ENCODE measurements around the gene ZSCAN12. TPM values are rescaled to one million over a fixed set of nuclear protein-coding genes. Genes with fewer than 3 reads are reported as not detected.

The ZSCAN12 gene
- polyA plus RNA-seq, 3 donors from 2014 or later = 1.6 to 3.4 (median 1.9) TPM

- H3K27me3 Mint-ChIP-seq (ENCODE audit: low read depth in 3 of 3) = peaks cover 0 to 3% (median 3%) of the 10 kb centered on the region in 3 donors
- H3K9me3 Mint-ChIP-seq = no peaks in the 10 kb centered on the region
- peak overlapping the region; percentile 84 to 96 (median 92) for H3K27ac Mint-ChIP-seq
These were observed 43.5 kb downstream of the ZSCAN12 start for GRCh38 chr6:28355743-28356665.

GRCh38 chr6:28354688-28355554, 44.6 kb downstream of the ZSCAN12 start:
- H3K27ac Mint-ChIP-seq = peak overlapping the region; percentile 84 to 96 (median 92)
- peaks cover under 1 to 3% (median 3%) of the 10 kb centered on the region in 3 donors for H3K27me3 Mint-ChIP-seq (ENCODE audit: low read depth in 3 of 3)
- peaks cover 0 to under 1% (median 0%) of the 10 kb centered on the region in 3 donors for H3K36me3 Mint-ChIP-seq
- peaks cover 44 to 47% of the 10 kb centered on the region in 2 donors for H3K4me1 Mint-ChIP-seq
- peak overlapping the region; percentile 90 to 99 (median 96) for H3K4me3 Mint-ChIP-seq
- no peaks in the 10 kb centered on the region for H3K9me3 Mint-ChIP-seq
- no peak for DNase-seq

More at GRCh38 chr6:28355743-28356665, 43.5 kb downstream of the ZSCAN12 start:
- Mint-ChIP-seq H3K36me3 (no peaks in the 10 kb centered on the region), H3K4me1 (peaks cover 33 to 36% of the 10 kb centered on the region in 2 donors), H3K4me3 (peak overlapping the region; percentile 90 to 99 (median 96))
- DNase-seq = peak; percentile 71 to 77 (median 76)

- Mint-ChIP-seq H3K36me3 (peaks cover 0 to 3% (median 0%) of the 10 kb centered on the region in 3 donors), H3K9me3 (no peaks in the 10 kb centered on the region), H3K27me3 (ENCODE audit: low read depth in 3 of 3) (peaks cover 3 to 4% (median 3%) of the 10 kb centered on the region in 3 donors), H3K4me1 (peaks cover 50 to 54% of the 10 kb centered on the region in 2 donors), H3K4me3 (peak overlapping the region in 1 of 5 donors; percentile 17), H3K27ac (peak overlapping the region in 3 of 6 donors; percentile 25 to 64 (median 57))
- no peak for DNase-seq
These were observed 45.4 kb downstream of the ZSCAN12 start for GRCh38 chr6:28353981-28354676.

- Mint-ChIP-seq H3K9me3 (no peaks in the 10 kb centered on the region), H3K27me3 (ENCODE audit: low read depth in 3 of 3) (peaks cover 3 to 4% (median 3%) of the 10 kb centered on the region in 3 donors), H3K27ac (peak overlapping the region in 3 of 6 donors; percentile 20 to 42 (median 22)), H3K4me3 (no peak overlapping the region), H3K4me1 (peaks cover 50 to 54% of the 10 kb centered on the region in 2 donors), H3K36me3 (peaks cover 0 to 3% (median 0%) of the 10 kb centered on the region in 3 donors)
- no peak for DNase-seq
These were observed 46.2 kb downstream of the ZSCAN12 start for GRCh38 chr6:28353356-28353755.

- Mint-ChIP-seq H3K27me3 (ENCODE audit: low read depth in 3 of 3) (peaks cover 2 to 7% (median 3%) of the 10 kb centered on the region in 3 donors), H3K9me3 (no peaks in the 10 kb centered on the region), H3K27ac (peak overlapping the region in 3 of 6 donors; percentile 9 to 54 (median 49)), H3K36me3 (peaks cover 0 to 3% (median 0%) of the 10 kb centered on the region in 3 donors), H3K4me1 (peaks cover 44 to 54% of the 10 kb centered on the region in 2 donors), H3K4me3 (peak overlapping the region; percentile 61 to 100 (median 98))
- DNase-seq = no peak
These were observed 48.0 kb downstream of the ZSCAN12 start for GRCh38 chr6:28351493-28351925.

- H3K36me3 Mint-ChIP-seq = peaks cover 0 to 3% (median 0%) of the 10 kb centered on the region in 3 donors
- no peak for DNase-seq
- peak overlapping the region; percentile 98 to 100 (median 100) for H3K4me3 Mint-ChIP-seq
- H3K27ac Mint-ChIP-seq = peak overlapping the region in 4 of 6 donors; percentile 54 to 99 (median 94)
- peaks cover 40 to 51% of the 10 kb centered on the region in 2 donors for H3K4me1 Mint-ChIP-seq
- H3K27me3 Mint-ChIP-seq (ENCODE audit: low read depth in 3 of 3) = peaks cover 3 to 7% (median 5%) of the 10 kb centered on the region in 3 donors
- H3K9me3 Mint-ChIP-seq = no peaks in the 10 kb centered on the region
These were observed 48.5 kb downstream of the ZSCAN12 start for GRCh38 chr6:28351087-28351486.

GRCh38 chr6:28349892-28350737, 49.4 kb downstream of the ZSCAN12 start, which contains the start of gene ZKSCAN3:
Gene ZKSCAN3 (plus strand): TSS chr6:28349947. CDS start chr6:28359587, 9,640 bp downstream.
- peak; percentile 78 to 81 (median 78) for DNase-seq
- Mint-ChIP-seq H3K36me3 (peaks cover 0 to 3% (median 0%) of the 10 kb centered on the region in 3 donors), H3K27me3 (ENCODE audit: low read depth in 3 of 3) (peaks cover 3 to 7% (median 5%) of the 10 kb centered on the region in 3 donors), H3K4me3 (peak within 1 kb of the TSS; percentile 98 to 100 (median 100)), H3K4me1 (peaks cover 31 to 41% of the 10 kb centered on the region in 2 donors), H3K27ac (peak within 1 kb of the TSS; percentile 91 to 99 (median 96)), H3K9me3 (no peaks in the 10 kb centered on the region)

- Mint-ChIP-seq H3K36me3 (peaks cover 0 to 3% (median 0%) of the 10 kb centered on the region in 3 donors), H3K27me3 (ENCODE audit: low read depth in 3 of 3) (peaks cover 3 to 7% (median 5%) of the 10 kb centered on the region in 3 donors), H3K4me1 (peaks cover 30 to 40% of the 10 kb centered on the region in 2 donors), H3K27ac (peak overlapping the region; percentile 91 to 99 (median 96)), H3K4me3 (peak overlapping the region; percentile 98 to 100 (median 100)), H3K9me3 (no peaks in the 10 kb centered on the region)
- no peak for DNase-seq
These were observed 50.1 kb downstream of the ZSCAN12 start for GRCh38 chr6:28349344-28349891.

- DNase-seq = no peak
- Mint-ChIP-seq H3K4me3 (no peak overlapping the region), H3K36me3 (peaks cover 0 to 3% (median 0%) of the 10 kb centered on the region in 3 donors), H3K27ac (no peak overlapping the region), H3K9me3 (no peaks in the 10 kb centered on the region), H3K4me1 (peaks cover 26 to 30% of the 10 kb centered on the region in 2 donors), H3K27me3 (ENCODE audit: low read depth in 3 of 3) (peaks cover 0 to 7% (median 3%) of the 10 kb centered on the region in 3 donors)
These were observed 52.4 kb downstream of the ZSCAN12 start for GRCh38 chr6:28347119-28347518.

- H3K4me1 Mint-ChIP-seq = peaks cover 11% of the 10 kb centered on the region in 2 donors
These were observed 54.3 kb downstream of the ZSCAN12 start for GRCh38 chr6:28345201-28345600.

GRCh38 chr6:28343898-28344677, 55.5 kb downstream of the ZSCAN12 start:
- H3K9me3 Mint-ChIP-seq = no peaks in the 10 kb centered on the region
- H3K4me1 Mint-ChIP-seq = peaks cover 0 to 2% of the 10 kb centered on the region in 2 donors
- H3K27me3 Mint-ChIP-seq (ENCODE audit: low read depth in 3 of 3) = peaks cover 3 to 11% (median 3%) of the 10 kb centered on the region in 3 donors
- peaks cover 0 to 5% (median 5%) of the 10 kb centered on the region in 3 donors for H3K36me3 Mint-ChIP-seq
- H3K27ac Mint-ChIP-seq = no peak overlapping the region
- DNase-seq = no peak
- no peak overlapping the region for H3K4me3 Mint-ChIP-seq

More at GRCh38 chr6:28345201-28345600, 54.3 kb downstream of the ZSCAN12 start:
- no peak for DNase-seq
- Mint-ChIP-seq H3K36me3 (peaks cover 3% of the 10 kb centered on the region in 3 donors), H3K27ac (no peak overlapping the region), H3K4me3 (no peak overlapping the region), H3K9me3 (no peaks in the 10 kb centered on the region), H3K27me3 (ENCODE audit: low read depth in 3 of 3) (peaks cover 3 to 15% (median 3%) of the 10 kb centered on the region in 3 donors)

Data from immature natural killer cell (primary cell).